HepG2 (cell line): Measurements from ENCODE around the gene NOC3L. TPM values are rescaled to one million over a fixed set of nuclear protein-coding genes. Genes with fewer than 3 reads are reported as not detected.
A peak's percentile ranks its signal among the peaks of the same experiment; 100 is the strongest.

ENCODE experiments used
- ATRX ChIP-seq: sonication (generic); formaldehyde crosslinking; IDR thresholded peaks from 2 replicates; pipeline ENCODE4 v1.4.0; 2020; ENCODE audit warnings: missing genetic modification reagents, borderline replicate concordance
- EHMT2 ChIP-seq: fragments of 200-600 bp; sonication (generic); IDR thresholded peaks from 2 replicates; pipeline ENCODE4 v1.7.0; 2017; ENCODE audit warnings: antibody characterized with exemption, low read depth, low read length, borderline replicate concordance
- ELF3 ChIP-seq: IDR thresholded peaks from 2 replicates; pipeline ENCODE4 v1.6.1; 2016; ENCODE audit warnings: missing genetic modification reagents, missing compliant biosample characterization
- MAFK ChIP-seq, 2 experiments: IDR thresholded peaks in 1 of 2; conservative IDR thresholded peaks in 1 of 2; 2 replicates each; pipeline ENCODE4 v1.6.1; 2011; ENCODE audit warnings: improper control_type of control experiment in 2 of 2, low read length in 2 of 2
- MED1 ChIP-seq: sonication (generic); formaldehyde crosslinking; IDR thresholded peaks from 2 replicates; pipeline ENCODE4 v1.4.0; 2020; ENCODE audit warnings: missing genetic modification reagents
- MIXL1 ChIP-seq: IDR thresholded peaks from 2 replicates; pipeline ENCODE4 v1.6.1; 2016
- MTF1 ChIP-seq: sonication (generic); formaldehyde crosslinking; IDR thresholded peaks from 2 replicates; pipeline ENCODE4 v1.5.0; 2020; ENCODE audit warnings: missing genetic modification reagents
- SSRP1 ChIP-seq: IDR thresholded peaks from 2 replicates; pipeline ENCODE4 v1.6.1; 2016; ENCODE audit warnings: control low read depth
- THAP11 ChIP-seq: IDR thresholded peaks from 2 replicates; pipeline ENCODE4 v1.6.1; 2016; ENCODE audit warnings: missing biosample characterization, missing genetic modification reagents
- TOE1 ChIP-seq: sonication (generic); formaldehyde crosslinking; IDR thresholded peaks from 2 replicates; pipeline ENCODE4 v1.4.0; 2020; ENCODE audit warnings: mild to moderate bottlenecking, missing genetic modification reagents
- ZNF180 ChIP-seq: sonication (generic); formaldehyde crosslinking; IDR thresholded peaks from 2 replicates; pipeline ENCODE4 v1.4.0; 2020; ENCODE audit warnings: low read depth, missing genetic modification reagents, borderline replicate concordance
- ZNF780A ChIP-seq: sonication (generic); formaldehyde crosslinking; IDR thresholded peaks from 2 replicates; pipeline ENCODE4 v1.8.0; 2022; ENCODE audit warnings: mild to moderate bottlenecking, missing genetic modification reagents, moderate library complexity
- polyA plus RNA-seq, 8 experiments: library from polyadenylated mRNA; depleted of rRNA in 3 of 8; stranded (reverse) in 7 of 8; unstranded in 1 of 8; fragments of >200 nt; fragmentation: Illumina TruSeq in 4 of 8; extraction: Trizol in 4 of 8; gene quantifications; 2 replicates each; pipeline versions ENCODE4 v1.2.1 to v1.2.3, GENCODE V29; 2011 to 2016; ENCODE audit warnings: low read depth in 4 of 8, missing spikeins in 1 of 8, mixed read lengths in 1 of 8; ENCODE audit not compliant: insufficient read depth in 1 of 8
- total RNA-seq, 5 experiments: library from RNA; depleted of rRNA; stranded (reverse); fragments of >200 nt; fragmentation: Illumina TruSeq; extraction: Trizol; gene quantifications; 2 replicates each; pipeline ENCODE4 v1.2.3, GENCODE V29; 2016; ENCODE audit warnings: low read depth in 1 of 5
- TF ChIP-seq, protein P1 (sequence below): sonication (generic); formaldehyde crosslinking; IDR thresholded peaks from 2 replicates; pipeline ENCODE4 v1.8.1; 2023; ENCODE audit warnings: mild to moderate bottlenecking, missing genetic modification reagents
- TF ChIP-seq, protein P2 (sequence below): sonication (generic); formaldehyde crosslinking; IDR thresholded peaks from 2 replicates; pipeline ENCODE4 v1.4.0; 2020; ENCODE audit warnings: missing genetic modification reagents
- TF ChIP-seq, protein P3 (sequence below): sonication (generic); formaldehyde crosslinking; IDR thresholded peaks from 2 replicates; pipeline ENCODE4 v1.4.0; 2020; ENCODE audit warnings: missing genetic modification reagents
- TF ChIP-seq, protein P4 (sequence below): sonication (generic); formaldehyde crosslinking; IDR thresholded peaks from 2 replicates; pipeline ENCODE4 v1.4.0; 2020; ENCODE audit warnings: missing genetic modification reagents, borderline replicate concordance

NOC3L gene
- total and polyA plus RNA-seq, 2 of the 13 experiments (the other 11 are each of a cell fraction or from before 2014, with no cell fraction given), result 7.8 to 36.6 TPM

DNA sequence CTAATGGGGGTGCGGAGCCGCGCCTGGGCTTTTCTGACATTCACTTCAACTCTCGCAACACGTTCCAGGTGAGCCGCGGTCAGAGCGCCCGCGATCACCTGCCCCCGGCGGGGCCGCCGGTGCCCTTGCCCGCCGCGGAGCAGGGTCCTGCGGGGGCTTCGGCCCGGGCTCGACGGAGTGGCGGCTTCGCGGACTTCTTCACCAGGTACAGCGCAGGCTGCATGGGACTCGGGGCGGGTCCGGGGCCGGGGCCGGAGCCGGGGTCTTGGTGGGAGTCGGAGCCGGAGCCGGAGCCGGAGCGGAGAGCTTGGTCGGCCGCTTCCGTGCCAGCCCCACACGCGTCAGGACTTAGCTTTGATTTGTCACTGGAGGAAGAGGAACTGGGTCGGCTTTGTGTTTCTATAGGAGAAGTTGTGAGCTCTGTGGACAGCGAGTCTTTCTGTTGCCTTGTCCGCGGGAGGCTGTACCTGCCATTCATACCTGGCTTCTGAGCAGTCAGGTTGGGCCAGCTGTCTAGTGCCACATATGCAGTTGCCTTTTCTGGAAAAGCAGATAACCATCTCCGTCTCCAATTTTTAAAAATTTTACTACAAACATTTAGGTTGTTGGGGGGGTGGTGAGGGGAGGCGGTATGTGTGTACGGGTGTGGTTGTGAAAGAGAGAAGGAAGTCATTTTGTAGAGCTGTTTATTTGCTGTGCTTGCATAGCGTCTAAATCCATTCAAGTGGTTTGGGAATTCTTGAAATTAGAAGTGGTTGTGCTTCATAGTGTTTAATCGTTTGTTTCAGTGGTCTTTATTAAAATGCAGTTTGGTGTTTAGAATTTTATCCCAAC, 40.9 kb upstream of the NOC3L start (continued):
- TF ChIP-seq, protein P1, sequence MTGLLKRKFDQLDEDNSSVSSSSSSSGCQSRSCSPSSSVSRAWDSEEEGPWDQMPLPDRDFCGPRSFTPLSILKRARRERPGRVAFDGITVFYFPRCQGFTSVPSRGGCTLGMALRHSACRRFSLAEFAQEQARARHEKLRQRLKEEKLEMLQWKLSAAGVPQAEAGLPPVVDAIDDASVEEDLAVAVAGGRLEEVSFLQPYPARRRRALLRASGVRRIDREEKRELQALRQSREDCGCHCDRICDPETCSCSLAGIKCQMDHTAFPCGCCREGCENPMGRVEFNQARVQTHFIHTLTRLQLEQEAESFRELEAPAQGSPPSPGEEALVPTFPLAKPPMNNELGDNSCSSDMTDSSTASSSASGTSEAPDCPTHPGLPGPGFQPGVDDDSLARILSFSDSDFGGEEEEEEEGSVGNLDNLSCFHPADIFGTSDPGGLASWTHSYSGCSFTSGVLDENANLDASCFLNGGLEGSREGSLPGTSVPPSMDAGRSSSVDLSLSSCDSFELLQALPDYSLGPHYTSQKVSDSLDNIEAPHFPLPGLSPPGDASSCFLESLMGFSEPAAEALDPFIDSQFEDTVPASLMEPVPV (CRISPR knock-in tag), result no peak
- TF ChIP-seq ZNF780A (CRISPR knock-in tag), result no peak
- TF ChIP-seq, protein P2, sequence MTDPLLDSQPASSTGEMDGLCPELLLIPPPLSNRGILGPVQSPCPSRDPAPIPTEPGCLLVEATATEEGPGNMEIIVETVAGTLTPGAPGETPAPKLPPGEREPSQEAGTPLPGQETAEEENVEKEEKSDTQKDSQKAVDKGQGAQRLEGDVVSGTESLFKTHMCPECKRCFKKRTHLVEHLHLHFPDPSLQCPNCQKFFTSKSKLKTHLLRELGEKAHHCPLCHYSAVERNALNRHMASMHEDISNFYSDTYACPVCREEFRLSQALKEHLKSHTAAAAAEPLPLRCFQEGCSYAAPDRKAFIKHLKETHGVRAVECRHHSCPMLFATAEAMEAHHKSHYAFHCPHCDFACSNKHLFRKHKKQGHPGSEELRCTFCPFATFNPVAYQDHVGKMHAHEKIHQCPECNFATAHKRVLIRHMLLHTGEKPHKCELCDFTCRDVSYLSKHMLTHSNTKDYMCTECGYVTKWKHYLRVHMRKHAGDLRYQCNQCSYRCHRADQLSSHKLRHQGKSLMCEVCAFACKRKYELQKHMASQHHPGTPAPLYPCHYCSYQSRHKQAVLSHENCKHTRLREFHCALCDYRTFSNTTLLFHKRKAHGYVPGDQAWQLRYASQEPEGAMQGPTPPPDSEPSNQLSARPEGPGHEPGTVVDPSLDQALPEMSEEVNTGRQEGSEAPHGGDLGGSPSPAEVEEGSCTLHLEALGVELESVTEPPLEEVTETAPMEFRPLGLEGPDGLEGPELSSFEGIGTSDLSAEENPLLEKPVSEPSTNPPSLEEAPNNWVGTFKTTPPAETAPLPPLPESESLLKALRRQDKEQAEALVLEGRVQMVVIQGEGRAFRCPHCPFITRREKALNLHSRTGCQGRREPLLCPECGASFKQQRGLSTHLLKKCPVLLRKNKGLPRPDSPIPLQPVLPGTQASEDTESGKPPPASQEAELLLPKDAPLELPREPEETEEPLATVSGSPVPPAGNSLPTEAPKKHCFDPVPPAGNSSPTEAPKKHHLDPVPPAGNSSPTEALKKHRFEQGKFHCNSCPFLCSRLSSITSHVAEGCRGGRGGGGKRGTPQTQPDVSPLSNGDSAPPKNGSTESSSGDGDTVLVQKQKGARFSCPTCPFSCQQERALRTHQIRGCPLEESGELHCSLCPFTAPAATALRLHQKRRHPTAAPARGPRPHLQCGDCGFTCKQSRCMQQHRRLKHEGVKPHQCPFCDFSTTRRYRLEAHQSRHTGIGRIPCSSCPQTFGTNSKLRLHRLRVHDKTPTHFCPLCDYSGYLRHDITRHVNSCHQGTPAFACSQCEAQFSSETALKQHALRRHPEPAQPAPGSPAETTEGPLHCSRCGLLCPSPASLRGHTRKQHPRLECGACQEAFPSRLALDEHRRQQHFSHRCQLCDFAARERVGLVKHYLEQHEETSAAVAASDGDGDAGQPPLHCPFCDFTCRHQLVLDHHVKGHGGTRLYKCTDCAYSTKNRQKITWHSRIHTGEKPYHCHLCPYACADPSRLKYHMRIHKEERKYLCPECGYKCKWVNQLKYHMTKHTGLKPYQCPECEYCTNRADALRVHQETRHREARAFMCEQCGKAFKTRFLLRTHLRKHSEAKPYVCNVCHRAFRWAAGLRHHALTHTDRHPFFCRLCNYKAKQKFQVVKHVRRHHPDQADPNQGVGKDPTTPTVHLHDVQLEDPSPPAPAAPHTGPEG (CRISPR knock-in tag), result no peak
- no peak for TF ChIP-seq SSRP1 (CRISPR knock-in tag)
- TF ChIP-seq, protein P3, sequence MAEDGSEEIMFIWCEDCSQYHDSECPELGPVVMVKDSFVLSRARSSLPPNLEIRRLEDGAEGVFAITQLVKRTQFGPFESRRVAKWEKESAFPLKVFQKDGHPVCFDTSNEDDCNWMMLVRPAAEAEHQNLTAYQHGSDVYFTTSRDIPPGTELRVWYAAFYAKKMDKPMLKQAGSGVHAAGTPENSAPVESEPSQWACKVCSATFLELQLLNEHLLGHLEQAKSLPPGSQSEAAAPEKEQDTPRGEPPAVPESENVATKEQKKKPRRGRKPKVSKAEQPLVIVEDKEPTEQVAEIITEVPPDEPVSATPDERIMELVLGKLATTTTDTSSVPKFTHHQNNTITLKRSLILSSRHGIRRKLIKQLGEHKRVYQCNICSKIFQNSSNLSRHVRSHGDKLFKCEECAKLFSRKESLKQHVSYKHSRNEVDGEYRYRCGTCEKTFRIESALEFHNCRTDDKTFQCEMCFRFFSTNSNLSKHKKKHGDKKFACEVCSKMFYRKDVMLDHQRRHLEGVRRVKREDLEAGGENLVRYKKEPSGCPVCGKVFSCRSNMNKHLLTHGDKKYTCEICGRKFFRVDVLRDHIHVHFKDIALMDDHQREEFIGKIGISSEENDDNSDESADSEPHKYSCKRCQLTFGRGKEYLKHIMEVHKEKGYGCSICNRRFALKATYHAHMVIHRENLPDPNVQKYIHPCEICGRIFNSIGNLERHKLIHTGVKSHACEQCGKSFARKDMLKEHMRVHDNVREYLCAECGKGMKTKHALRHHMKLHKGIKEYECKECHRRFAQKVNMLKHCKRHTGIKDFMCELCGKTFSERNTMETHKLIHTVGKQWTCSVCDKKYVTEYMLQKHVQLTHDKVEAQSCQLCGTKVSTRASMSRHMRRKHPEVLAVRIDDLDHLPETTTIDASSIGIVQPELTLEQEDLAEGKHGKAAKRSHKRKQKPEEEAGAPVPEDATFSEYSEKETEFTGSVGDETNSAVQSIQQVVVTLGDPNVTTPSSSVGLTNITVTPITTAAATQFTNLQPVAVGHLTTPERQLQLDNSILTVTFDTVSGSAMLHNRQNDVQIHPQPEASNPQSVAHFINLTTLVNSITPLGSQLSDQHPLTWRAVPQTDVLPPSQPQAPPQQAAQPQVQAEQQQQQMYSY, result peak; percentile 68; the same call in 1 of the 2 replicates
- TF ChIP-seq TOE1 (CRISPR knock-in tag), result no peak
- no peak for TF ChIP-seq MED1 (CRISPR knock-in tag)
- TF ChIP-seq EHMT2, result no peak
- no peak for TF ChIP-seq MTF1 (CRISPR knock-in tag)
- no peak for TF ChIP-seq MIXL1 (CRISPR knock-in tag)
- TF ChIP-seq ELF3 (CRISPR knock-in tag), result peak; percentile 30; the same call in 1 of the 2 replicates
- TF ChIP-seq, protein P4, sequence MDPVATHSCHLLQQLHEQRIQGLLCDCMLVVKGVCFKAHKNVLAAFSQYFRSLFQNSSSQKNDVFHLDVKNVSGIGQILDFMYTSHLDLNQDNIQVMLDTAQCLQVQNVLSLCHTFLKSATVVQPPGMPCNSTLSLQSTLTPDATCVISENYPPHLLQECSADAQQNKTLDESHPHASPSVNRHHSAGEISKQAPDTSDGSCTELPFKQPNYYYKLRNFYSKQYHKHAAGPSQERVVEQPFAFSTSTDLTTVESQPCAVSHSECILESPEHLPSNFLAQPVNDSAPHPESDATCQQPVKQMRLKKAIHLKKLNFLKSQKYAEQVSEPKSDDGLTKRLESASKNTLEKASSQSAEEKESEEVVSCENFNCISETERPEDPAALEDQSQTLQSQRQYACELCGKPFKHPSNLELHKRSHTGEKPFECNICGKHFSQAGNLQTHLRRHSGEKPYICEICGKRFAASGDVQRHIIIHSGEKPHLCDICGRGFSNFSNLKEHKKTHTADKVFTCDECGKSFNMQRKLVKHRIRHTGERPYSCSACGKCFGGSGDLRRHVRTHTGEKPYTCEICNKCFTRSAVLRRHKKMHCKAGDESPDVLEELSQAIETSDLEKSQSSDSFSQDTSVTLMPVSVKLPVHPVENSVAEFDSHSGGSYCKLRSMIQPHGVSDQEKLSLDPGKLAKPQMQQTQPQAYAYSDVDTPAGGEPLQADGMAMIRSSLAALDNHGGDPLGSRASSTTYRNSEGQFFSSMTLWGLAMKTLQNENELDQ (CRISPR knock-in tag), result no peak
- TF ChIP-seq ATRX (CRISPR knock-in tag), result no peak
- no peak for TF ChIP-seq THAP11
- no peak for TF ChIP-seq ZNF180 (CRISPR knock-in tag)
- TF ChIP-seq MAFK (conservative IDR thresholded peaks at IDR 0.05 in 1 of 2, IDR thresholded peaks at IDR 0.05 in 1 of 2; ENCODE audit: low read length in 2 of 2), result 0 out of 4 replicates have a peak, but pooled peaks have one; percentile 12 to 14
